Liver (tissue), 9 donors: ENCODE measurements around the gene CEMIP. TPM values are rescaled to one million over a fixed set of nuclear protein-coding genes. Genes with fewer than 3 reads are reported as not detected.

Experiments used
- DNase-seq: peaks from one replicate; pipeline ENCODE4 v3.0.0-alpha.2; 2017; ENCODE audit warnings: low spot score
- H3K27ac ChIP-seq, 2 donors: one replicate each; pipeline ENCODE4 v1.7.0; 2013; ENCODE audit warnings: inconsistent platforms in 2 of 2, low read length in 2 of 2, control low read depth in 1 of 2, low read depth in 1 of 2, mild to moderate bottlenecking in 1 of 2
- H3K27me3 ChIP-seq, 4 donors: one replicate each; pipeline versions ENCODE4 v1.6.1 to v1.7.0; 2013; ENCODE audit warnings: low read length in 3 of 4, inconsistent platforms in 1 of 4, mild to moderate bottlenecking in 1 of 4, moderate library complexity in 1 of 4; ENCODE audit not compliant: control insufficient read depth in 4 of 4, insufficient read depth in 4 of 4
- H3K36me3 ChIP-seq, 4 donors: one replicate each; pipeline versions ENCODE4 v1.6.1 to v1.7.0; 2013; ENCODE audit warnings: low read length in 3 of 4, mild to moderate bottlenecking in 3 of 4, low read depth in 1 of 4, moderate library complexity in 1 of 4; ENCODE audit not compliant: control insufficient read depth in 4 of 4, insufficient read depth in 3 of 4
- H3K4me1 ChIP-seq, 4 donors: one replicate each; pipeline versions ENCODE4 v1.6.1 to v1.7.0; 2013; ENCODE audit warnings: low read length in 3 of 4, mild to moderate bottlenecking in 3 of 4, moderate library complexity in 1 of 4; ENCODE audit not compliant: control insufficient read depth in 4 of 4, insufficient read depth in 4 of 4
- H3K4me3 ChIP-seq, 3 donors: one replicate each; pipeline versions ENCODE4 v1.6.1 to v1.7.0; 2013; ENCODE audit warnings: low read length in 3 of 3, control low read depth in 1 of 3, low read depth in 1 of 3, mild to moderate bottlenecking in 1 of 3
- H3K9ac ChIP-seq, 2 donors: one replicate each; pipeline ENCODE4 v1.7.0; 2013; ENCODE audit warnings: low read length in 2 of 2, mild to moderate bottlenecking in 2 of 2, moderate library complexity in 2 of 2, control low read depth in 1 of 2, low read depth in 1 of 2
- H3K9me3 ChIP-seq, 4 donors: one replicate each; pipeline versions ENCODE4 v1.6.1 to v1.7.0; 2013; ENCODE audit warnings: low read length in 3 of 4; ENCODE audit not compliant: control insufficient read depth in 4 of 4
- EGR1 ChIP-seq, 2 donors: IDR thresholded peaks; 2 replicates each; pipeline ENCODE4 v1.6.1; 2016 to 2018; ENCODE audit warnings: antibody characterized with exemption in 2 of 2, low read depth in 2 of 2
- FOXA1 ChIP-seq: IDR thresholded peaks from 2 replicates; pipeline ENCODE4 v1.6.1; 2016; ENCODE audit warnings: antibody characterized with exemption
- FOXA2 ChIP-seq: IDR thresholded peaks from 2 replicates; pipeline ENCODE4 v1.6.1; 2016; ENCODE audit warnings: antibody characterized with exemption
- GABPA ChIP-seq, 2 donors: IDR thresholded peaks in 1 of 2; conservative IDR thresholded peaks in 1 of 2; 2 replicates each; pipeline ENCODE4 v1.6.1; 2016; ENCODE audit warnings: antibody characterized with exemption in 2 of 2, mild to moderate bottlenecking in 1 of 2, moderate library complexity in 1 of 2
- HNF4A ChIP-seq, 2 donors: conservative IDR thresholded peaks; 2 replicates each; pipeline ENCODE4 v1.6.1; 2016; ENCODE audit warnings: antibody characterized with exemption in 2 of 2, mild to moderate bottlenecking in 2 of 2
- JUND ChIP-seq, 2 donors: IDR thresholded peaks; 2 replicates each; pipeline ENCODE4 v1.6.1; 2016; ENCODE audit warnings: antibody characterized with exemption in 2 of 2
- NR2F2 ChIP-seq: IDR thresholded peaks from 2 replicates; pipeline ENCODE4 v1.6.1; 2016; ENCODE audit warnings: antibody characterized with exemption
- RAD21 ChIP-seq, 2 donors: IDR thresholded peaks; 2 replicates each; pipeline ENCODE4 v1.6.1; 2016; ENCODE audit warnings: antibody characterized with exemption in 2 of 2, mild to moderate bottlenecking in 2 of 2
- RXRA ChIP-seq, 2 donors: IDR thresholded peaks; 2 replicates each; pipeline ENCODE4 v1.6.1; 2017 to 2018; ENCODE audit warnings: antibody characterized with exemption in 2 of 2, mild to moderate bottlenecking in 1 of 2
- SP1 ChIP-seq: IDR thresholded peaks from 2 replicates; pipeline ENCODE4 v1.6.1; 2018; ENCODE audit warnings: antibody characterized with exemption, mild to moderate bottlenecking
- TAF1 ChIP-seq: conservative IDR thresholded peaks from 2 replicates; pipeline ENCODE4 v1.6.1; 2016; ENCODE audit warnings: antibody characterized with exemption, mild to moderate bottlenecking
- YY1 ChIP-seq: IDR thresholded peaks from 2 replicates; pipeline ENCODE4 v1.6.1; 2016; ENCODE audit warnings: antibody characterized with exemption, mild to moderate bottlenecking
- WGBS: extraction: QIAGEN DNeasy Blood & Tissue Kit; methylation state at CpG from one replicate; pipeline ENCODE4 v1.1.7; 2013; 5-methylcytosine and 5-hydroxymethylcytosine counted together
- polyA plus RNA-seq, 2 donors: library from polyadenylated mRNA; stranded (reverse) in 1 of 2; unstranded in 1 of 2; fragments of 200-250 nt in 1 of 2; fragments of >200 nt in 1 of 2; fragmentation: Nextera tagmentation in 1 of 2; extraction: Ambion mirVana in 1 of 2; gene quantifications; one replicate each; pipeline versions ENCODE4 v1.2.1 to v1.2.3, GENCODE V29; 2013 to 2015
- total RNA-seq, 2 donors: library from RNA; depleted of rRNA; stranded (reverse); fragments of >200 nt; gene quantifications; one replicate each; pipeline ENCODE4 v1.2.3, GENCODE V29; 2014
- TF ChIP-seq, protein P1 (sequence below): IDR thresholded peaks from 2 replicates; pipeline ENCODE4 v1.6.1; 2016; ENCODE audit warnings: antibody characterized with exemption
- TF ChIP-seq, protein P2 (sequence below): IDR thresholded peaks from 2 replicates; pipeline ENCODE4 v1.6.1; 2016; ENCODE audit warnings: antibody characterized with exemption, mild to moderate bottlenecking
- TF ChIP-seq, protein P3 (sequence below): IDR thresholded peaks from 2 replicates; pipeline ENCODE4 v1.6.1; 2016; ENCODE audit warnings: antibody characterized with exemption
- donor health status: healthy.
- donor health status: healthy.
- donor health status: healthy.
- donor health status: healthy.
- donor health status: healthy.

CEMIP gene
- total and polyA plus RNA-seq, 4 donors: under 0.01 to 0.89 (median 0.21) TPM

DNA sequence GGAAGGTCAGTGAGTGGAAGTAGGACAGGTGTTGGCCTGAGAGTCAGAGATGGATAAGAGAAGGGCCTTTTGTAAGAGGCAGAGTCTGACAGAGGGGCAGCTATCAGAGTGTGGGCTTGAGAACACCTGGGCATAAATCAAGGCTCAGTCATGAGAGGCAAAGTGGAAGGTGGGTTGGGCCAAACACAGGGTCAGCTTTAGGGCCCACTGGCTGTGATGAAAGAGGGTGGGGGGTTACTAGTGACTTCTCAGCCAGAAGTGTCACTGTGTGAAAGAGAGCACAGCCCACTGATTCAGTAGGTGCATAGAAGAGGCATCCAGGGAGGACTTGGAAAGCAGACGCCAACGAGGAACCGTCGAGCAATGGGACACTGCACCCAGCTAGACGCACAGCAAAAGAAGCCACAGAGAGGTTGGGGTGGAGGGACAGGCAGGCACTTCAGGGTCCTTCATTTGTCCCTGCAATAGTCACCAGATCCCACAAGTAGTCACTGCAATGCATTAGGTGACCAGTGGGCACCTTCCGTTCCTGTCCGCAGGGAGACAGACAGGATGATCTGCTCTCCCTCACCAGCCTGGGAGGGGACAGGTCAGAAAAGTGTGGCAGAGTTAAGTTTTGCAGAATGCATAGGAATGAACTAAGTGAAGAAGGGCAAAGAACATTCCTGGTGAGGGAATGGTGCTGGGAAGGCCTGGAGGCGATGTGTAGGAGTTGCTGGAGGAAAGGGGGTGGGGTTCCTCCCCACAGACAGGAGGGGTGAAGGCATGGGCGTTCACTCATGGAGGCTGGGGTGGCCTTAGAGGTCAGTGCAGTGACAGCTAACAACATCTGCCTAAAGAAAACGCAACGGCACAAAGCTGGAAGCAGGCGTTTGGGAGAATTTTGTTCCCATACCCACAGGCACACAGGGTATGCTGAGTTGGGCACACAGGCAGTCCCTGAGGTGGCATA lies 174.1 kb downstream of the CEMIP start:
- Histone ChIP-seq H3K4me1 (peaks cover 0 to 2% (median 0%) of the 10 kb centered on the region in 4 donors), H3K9ac (no peak overlapping the region), H3K27me3 (no peaks in the 10 kb centered on the region), H3K9me3 (no peaks in the 10 kb centered on the region), H3K36me3 (peaks cover 3 to 46% (median 17%) of the 10 kb centered on the region in 4 donors), H3K27ac (no peak overlapping the region), H3K4me3 (no peak overlapping the region)
- 98% methylated on average over 12 of the region's 12 CpGs for WGBS
- TF ChIP-seq HNF4A (conservative IDR thresholded peaks at IDR 0.05) (no peak), TAF1 (no peak), FOXA2 (no peak), NR2F2 (no peak), RAD21 (IDR thresholded peaks at IDR 0.05) (no peak), SP1 (no peak), YY1 (no peak), EGR1 (IDR thresholded peaks at IDR 0.05; ENCODE audit: low read depth in 2 of 2) (no peak), GABPA (IDR thresholded peaks at IDR 0.05 in 1 of 2, conservative IDR thresholded peaks at IDR 0.05 in 1 of 2) (no peak), JUND (IDR thresholded peaks at IDR 0.05) (no peak)
- TF ChIP-seq, protein P1, sequence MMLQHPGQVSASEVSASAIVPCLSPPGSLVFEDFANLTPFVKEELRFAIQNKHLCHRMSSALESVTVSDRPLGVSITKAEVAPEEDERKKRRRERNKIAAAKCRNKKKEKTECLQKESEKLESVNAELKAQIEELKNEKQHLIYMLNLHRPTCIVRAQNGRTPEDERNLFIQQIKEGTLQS: no peak
- TF ChIP-seq, protein P2, sequence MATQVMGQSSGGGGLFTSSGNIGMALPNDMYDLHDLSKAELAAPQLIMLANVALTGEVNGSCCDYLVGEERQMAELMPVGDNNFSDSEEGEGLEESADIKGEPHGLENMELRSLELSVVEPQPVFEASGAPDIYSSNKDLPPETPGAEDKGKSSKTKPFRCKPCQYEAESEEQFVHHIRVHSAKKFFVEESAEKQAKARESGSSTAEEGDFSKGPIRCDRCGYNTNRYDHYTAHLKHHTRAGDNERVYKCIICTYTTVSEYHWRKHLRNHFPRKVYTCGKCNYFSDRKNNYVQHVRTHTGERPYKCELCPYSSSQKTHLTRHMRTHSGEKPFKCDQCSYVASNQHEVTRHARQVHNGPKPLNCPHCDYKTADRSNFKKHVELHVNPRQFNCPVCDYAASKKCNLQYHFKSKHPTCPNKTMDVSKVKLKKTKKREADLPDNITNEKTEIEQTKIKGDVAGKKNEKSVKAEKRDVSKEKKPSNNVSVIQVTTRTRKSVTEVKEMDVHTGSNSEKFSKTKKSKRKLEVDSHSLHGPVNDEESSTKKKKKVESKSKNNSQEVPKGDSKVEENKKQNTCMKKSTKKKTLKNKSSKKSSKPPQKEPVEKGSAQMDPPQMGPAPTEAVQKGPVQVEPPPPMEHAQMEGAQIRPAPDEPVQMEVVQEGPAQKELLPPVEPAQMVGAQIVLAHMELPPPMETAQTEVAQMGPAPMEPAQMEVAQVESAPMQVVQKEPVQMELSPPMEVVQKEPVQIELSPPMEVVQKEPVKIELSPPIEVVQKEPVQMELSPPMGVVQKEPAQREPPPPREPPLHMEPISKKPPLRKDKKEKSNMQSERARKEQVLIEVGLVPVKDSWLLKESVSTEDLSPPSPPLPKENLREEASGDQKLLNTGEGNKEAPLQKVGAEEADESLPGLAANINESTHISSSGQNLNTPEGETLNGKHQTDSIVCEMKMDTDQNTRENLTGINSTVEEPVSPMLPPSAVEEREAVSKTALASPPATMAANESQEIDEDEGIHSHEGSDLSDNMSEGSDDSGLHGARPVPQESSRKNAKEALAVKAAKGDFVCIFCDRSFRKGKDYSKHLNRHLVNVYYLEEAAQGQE: no peak
- DNase-seq: no peak

DNA sequence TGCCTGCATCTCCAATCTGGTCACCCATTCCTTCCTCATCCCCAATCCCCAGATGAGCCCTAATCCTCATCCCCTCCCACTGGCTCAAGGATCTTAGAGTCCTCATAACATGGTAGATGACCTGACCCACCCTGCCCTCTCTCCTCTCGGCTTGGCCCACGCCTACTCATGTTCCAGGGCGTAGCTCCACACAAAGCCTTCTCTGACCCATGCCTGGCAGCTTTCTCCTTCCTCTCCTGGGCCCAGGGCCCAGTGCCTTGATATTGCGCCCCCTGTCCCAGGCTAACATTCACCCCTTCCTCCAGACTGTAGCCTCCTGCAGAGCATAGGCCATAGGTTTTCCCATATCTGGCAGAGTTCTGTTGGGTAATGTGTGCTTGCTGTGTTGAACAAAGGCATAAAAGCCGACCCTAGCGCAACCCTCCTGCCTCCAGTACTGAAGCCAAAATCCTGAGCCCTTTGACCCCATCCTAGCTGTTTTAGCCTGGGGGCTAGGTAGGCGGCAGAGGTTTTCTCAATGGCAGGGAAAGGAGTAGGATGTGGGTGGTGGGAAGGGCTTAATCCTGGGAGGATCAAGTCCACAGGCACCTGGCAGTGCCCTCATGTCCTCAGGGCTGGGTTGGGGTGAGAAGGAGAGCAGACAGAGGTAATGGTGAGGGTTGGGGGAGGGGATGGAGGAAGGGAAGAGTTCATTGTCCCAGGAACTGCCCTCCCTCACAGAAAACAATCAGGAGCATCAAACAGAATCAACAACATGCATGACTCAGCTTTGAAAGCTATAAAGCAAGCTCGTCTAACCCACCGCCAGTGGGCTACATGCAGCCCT lies 175.0 kb downstream of the CEMIP start:
- Histone ChIP-seq H3K4me1 (peaks cover 0 to 2% (median 0%) of the 10 kb centered on the region in 4 donors), H3K4me3 (no peak overlapping the region), H3K36me3 (peaks cover 2 to 44% (median 16%) of the 10 kb centered on the region in 4 donors), H3K9ac (no peak overlapping the region), H3K27me3 (no peaks in the 10 kb centered on the region), H3K9me3 (no peaks in the 10 kb centered on the region), H3K27ac (no peak overlapping the region)
- no peak for DNase-seq
- WGBS: 89% methylated on average over 9 of the region's 9 CpGs
- TF ChIP-seq RAD21 (IDR thresholded peaks at IDR 0.05) (no peak), FOXA2 (no peak), NR2F2 (no peak), HNF4A (conservative IDR thresholded peaks at IDR 0.05) (no peak), GABPA (IDR thresholded peaks at IDR 0.05 in 1 of 2, conservative IDR thresholded peaks at IDR 0.05 in 1 of 2) (no peak), FOXA1 (no peak), YY1 (no peak), TAF1 (no peak), RXRA (IDR thresholded peaks at IDR 0.05) (no peak)
- TF ChIP-seq, protein P2: no peak
- TF ChIP-seq, protein P3, sequence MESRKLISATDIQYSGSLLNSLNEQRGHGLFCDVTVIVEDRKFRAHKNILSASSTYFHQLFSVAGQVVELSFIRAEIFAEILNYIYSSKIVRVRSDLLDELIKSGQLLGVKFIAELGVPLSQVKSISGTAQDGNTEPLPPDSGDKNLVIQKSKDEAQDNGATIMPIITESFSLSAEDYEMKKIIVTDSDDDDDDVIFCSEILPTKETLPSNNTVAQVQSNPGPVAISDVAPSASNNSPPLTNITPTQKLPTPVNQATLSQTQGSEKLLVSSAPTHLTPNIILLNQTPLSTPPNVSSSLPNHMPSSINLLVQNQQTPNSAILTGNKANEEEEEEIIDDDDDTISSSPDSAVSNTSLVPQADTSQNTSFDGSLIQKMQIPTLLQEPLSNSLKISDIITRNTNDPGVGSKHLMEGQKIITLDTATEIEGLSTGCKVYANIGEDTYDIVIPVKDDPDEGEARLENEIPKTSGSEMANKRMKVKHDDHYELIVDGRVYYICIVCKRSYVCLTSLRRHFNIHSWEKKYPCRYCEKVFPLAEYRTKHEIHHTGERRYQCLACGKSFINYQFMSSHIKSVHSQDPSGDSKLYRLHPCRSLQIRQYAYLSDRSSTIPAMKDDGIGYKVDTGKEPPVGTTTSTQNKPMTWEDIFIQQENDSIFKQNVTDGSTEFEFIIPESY: no peak
